Type B pancreatic cell (in vitro differentiated cells): ENCODE results near the gene LILRA1. TPM values are rescaled to one million over a fixed set of nuclear protein-coding genes. Genes with fewer than 3 reads are reported as not detected.
"Not testable (repeated sequence)": the region's sequence is repeated elsewhere in the genome, so short reads cannot be mapped to it uniquely, and the experiment has no call there.

Source experiments
- DNase-seq: peaks from one replicate; pipeline ENCODE4 v3.0.0; 2021; ENCODE audit warnings: mixed read lengths; ENCODE audit not compliant: unreplicated experiment; ENCODE audit errors: extremely low spot score
- H3K27ac Mint-ChIP-seq: 2 replicates; pipeline ENCODE4 v1.8.0; 2021; ENCODE audit warnings: mild to moderate bottlenecking, mixed read lengths
- H3K27me3 Mint-ChIP-seq: 2 replicates; pipeline ENCODE4 v1.8.0; 2021; ENCODE audit warnings: mixed read lengths
- H3K36me3 Mint-ChIP-seq: 2 replicates; pipeline ENCODE4 v1.8.0; 2021; ENCODE audit warnings: mixed read lengths
- H3K4me1 Mint-ChIP-seq: one replicate; pipeline ENCODE4 v1.8.0; 2021; ENCODE audit warnings: mixed read lengths; ENCODE audit not compliant: unreplicated experiment
- H3K4me3 Mint-ChIP-seq: 2 replicates; pipeline ENCODE4 v1.8.0; 2021; ENCODE audit warnings: mild to moderate bottlenecking, mixed read lengths
- H3K9me3 Mint-ChIP-seq: 2 replicates; pipeline ENCODE4 v1.8.0; 2021; ENCODE audit warnings: mixed read lengths
- CTCF ChIP-seq: fragments of 200-600 bp; sonication (generic); conservative IDR thresholded peaks from 2 replicates; pipeline ENCODE4 v1.5.0; 2021; ENCODE audit warnings: antibody characterized with exemption, mild to moderate bottlenecking
- total RNA-seq: library from RNA; stranded (reverse); gene quantifications from 2 replicates; pipeline ENCODE4 v1.2.1, GENCODE V29; 2021; ENCODE audit warnings: low replicate concordance

LILRA1 gene
- total RNA-seq, 1 donor from 2014 or later: not detected

- no peak for DNase-seq
- no peaks in the 10 kb centered on the region for H3K27me3 Mint-ChIP-seq
- no peaks in the 10 kb centered on the region for H3K4me1 Mint-ChIP-seq
- H3K36me3 Mint-ChIP-seq: no peaks in the 10 kb centered on the region
- no peak for TF ChIP-seq CTCF
- peaks cover 10% of the 10 kb centered on the region for H3K9me3 Mint-ChIP-seq
- H3K4me3 Mint-ChIP-seq: no peak overlapping the region
- H3K27ac Mint-ChIP-seq: no peak overlapping the region
These were observed 29.0 kb downstream of the LILRA1 start for GRCh38 chr19:54622431-54622830.

DNA sequence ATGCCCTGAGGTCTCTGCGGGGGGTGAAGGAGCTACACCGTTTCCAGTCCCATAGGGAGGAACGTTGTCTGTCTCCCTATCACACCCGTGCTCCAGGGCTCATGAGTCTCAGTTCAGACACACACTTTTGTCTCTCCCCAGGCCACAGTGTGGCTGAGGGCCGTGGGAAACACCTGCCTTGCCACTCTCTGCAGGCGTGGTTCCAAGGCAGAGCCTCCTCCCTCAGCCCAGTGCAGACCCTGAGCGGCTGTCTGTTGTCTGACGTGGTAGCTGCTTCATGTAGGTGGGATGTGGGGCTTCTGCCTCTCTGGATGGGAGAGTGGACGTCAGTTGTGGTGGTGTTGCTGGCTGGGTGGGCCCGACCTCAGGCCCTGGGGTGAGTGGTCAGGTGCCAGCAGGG, 30.8 kb downstream of the LILRA1 start:
- not testable (repeated sequence) for H3K36me3 Mint-ChIP-seq, H3K4me3 Mint-ChIP-seq, H3K27me3 Mint-ChIP-seq, H3K27ac Mint-ChIP-seq, DNase-seq, H3K4me1 Mint-ChIP-seq
- peaks cover 10% of the 10 kb centered on the region for H3K9me3 Mint-ChIP-seq

- H3K4me1 Mint-ChIP-seq, H3K4me3 Mint-ChIP-seq, H3K36me3 Mint-ChIP-seq, H3K27me3 Mint-ChIP-seq, DNase-seq, H3K27ac Mint-ChIP-seq: not testable (repeated sequence)
- peaks cover 10% of the 10 kb centered on the region for H3K9me3 Mint-ChIP-seq
These were observed 31.7 kb downstream of the LILRA1 start for GRCh38 chr19:54624934-54625730.

- Mint-ChIP-seq H3K27me3 (no peaks in the 10 kb centered on the region), H3K27ac (no peak overlapping the region), H3K9me3 (peaks cover 10% of the 10 kb centered on the region), H3K4me1 (no peaks in the 10 kb centered on the region), H3K4me3 (no peak overlapping the region), H3K36me3 (no peaks in the 10 kb centered on the region)
- DNase-seq: no peak
- no peak for TF ChIP-seq CTCF
These were observed 33.3 kb downstream of the LILRA1 start for GRCh38 chr19:54626757-54627156.

DNA sequence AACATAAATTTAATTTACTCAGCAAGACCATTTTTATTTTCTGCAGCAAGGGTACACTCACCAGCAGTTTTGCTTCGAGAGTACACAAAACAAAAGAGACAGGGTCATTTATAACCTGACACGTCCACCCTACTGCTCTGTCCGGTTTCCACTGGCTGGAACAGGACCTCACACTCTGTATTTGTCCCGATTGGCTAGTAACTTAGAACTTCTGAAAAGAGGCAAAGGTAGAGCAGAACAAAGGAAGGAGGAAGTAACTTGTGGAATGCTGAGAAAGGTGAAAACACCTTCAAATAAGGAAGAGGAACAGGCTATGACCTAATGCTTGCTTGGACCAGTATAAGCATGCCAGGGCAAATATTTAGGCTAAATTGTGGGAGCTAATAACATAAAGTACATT, 34.5 kb downstream of the LILRA1 start:
- H3K36me3 Mint-ChIP-seq, DNase-seq, H3K4me3 Mint-ChIP-seq, H3K27ac Mint-ChIP-seq, H3K27me3 Mint-ChIP-seq, H3K4me1 Mint-ChIP-seq: not testable (repeated sequence)
- H3K9me3 Mint-ChIP-seq: peaks cover 10% of the 10 kb centered on the region

GRCh38 chr19:54630262-54630661, 36.8 kb downstream of the LILRA1 start, which contains the start of gene LILRB1:
Gene LILRB1 (plus strand): TSS chr19:54630484. CDS start chr19:54631074, 590 bp downstream.
- not testable (repeated sequence) for H3K27me3 Mint-ChIP-seq, H3K27ac Mint-ChIP-seq, H3K4me3 Mint-ChIP-seq, H3K4me1 Mint-ChIP-seq, DNase-seq, H3K36me3 Mint-ChIP-seq
- H3K9me3 Mint-ChIP-seq: peaks cover 10% of the 10 kb centered on the region

DNA sequence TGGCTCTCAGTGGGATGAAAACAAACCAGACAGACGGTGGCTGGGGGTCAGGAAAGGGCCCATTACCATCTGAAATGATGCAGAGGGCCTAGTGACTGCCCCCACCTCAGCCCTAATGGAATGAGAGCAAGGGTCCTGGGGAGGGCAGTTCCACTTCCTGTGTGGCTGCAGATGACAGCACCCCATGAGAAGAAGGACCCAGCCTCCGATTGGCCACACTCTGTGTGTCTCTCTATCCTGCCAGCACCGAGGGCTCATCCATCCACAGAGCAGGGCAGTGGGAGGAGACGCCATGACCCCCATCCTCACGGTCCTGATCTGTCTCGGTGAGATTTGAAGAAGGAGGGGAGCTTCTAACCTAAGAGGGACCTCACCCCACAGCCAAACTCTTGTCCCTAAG, 37.4 kb downstream of the LILRA1 start:
- no peaks in the 10 kb centered on the region for H3K36me3 Mint-ChIP-seq
- TF ChIP-seq CTCF: no peak
- no peaks in the 10 kb centered on the region for H3K27me3 Mint-ChIP-seq
- DNase-seq: no peak
- H3K4me3 Mint-ChIP-seq: no peak overlapping the region
- H3K9me3 Mint-ChIP-seq: peaks cover 10% of the 10 kb centered on the region
- no peaks in the 10 kb centered on the region for H3K4me1 Mint-ChIP-seq
- no peak overlapping the region for H3K27ac Mint-ChIP-seq

DNA sequence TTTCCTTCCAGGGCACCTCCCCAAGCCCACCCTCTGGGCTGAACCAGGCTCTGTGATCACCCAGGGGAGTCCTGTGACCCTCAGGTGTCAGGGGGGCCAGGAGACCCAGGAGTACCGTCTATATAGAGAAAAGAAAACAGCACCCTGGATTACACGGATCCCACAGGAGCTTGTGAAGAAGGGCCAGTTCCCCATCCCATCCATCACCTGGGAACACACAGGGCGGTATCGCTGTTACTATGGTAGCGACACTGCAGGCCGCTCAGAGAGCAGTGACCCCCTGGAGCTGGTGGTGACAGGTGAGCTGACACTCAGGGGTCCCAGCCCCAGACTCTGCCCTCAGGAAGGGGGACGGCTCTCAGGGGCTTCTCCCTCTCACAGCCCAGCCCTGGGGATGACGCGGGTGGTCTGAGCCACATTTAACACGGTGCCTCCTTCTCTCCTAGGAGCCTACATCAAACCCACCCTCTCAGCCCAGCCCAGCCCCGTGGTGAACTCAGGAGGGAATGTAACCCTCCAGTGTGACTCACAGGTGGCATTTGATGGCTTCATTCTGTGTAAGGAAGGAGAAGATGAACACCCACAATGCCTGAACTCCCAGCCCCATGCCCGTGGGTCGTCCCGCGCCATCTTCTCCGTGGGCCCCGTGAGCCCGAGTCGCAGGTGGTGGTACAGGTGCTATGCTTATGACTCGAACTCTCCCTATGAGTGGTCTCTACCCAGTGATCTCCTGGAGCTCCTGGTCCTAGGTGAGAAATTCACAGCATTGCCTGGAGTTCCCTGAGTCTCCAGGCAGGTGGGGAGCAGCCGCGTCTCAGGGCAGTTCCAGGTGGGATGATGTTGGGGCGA, 38.3 kb downstream of the LILRA1 start:
- H3K27me3 Mint-ChIP-seq, H3K4me3 Mint-ChIP-seq, H3K27ac Mint-ChIP-seq, H3K4me1 Mint-ChIP-seq, H3K9me3 Mint-ChIP-seq, H3K36me3 Mint-ChIP-seq, DNase-seq: not testable (repeated sequence)

DNA sequence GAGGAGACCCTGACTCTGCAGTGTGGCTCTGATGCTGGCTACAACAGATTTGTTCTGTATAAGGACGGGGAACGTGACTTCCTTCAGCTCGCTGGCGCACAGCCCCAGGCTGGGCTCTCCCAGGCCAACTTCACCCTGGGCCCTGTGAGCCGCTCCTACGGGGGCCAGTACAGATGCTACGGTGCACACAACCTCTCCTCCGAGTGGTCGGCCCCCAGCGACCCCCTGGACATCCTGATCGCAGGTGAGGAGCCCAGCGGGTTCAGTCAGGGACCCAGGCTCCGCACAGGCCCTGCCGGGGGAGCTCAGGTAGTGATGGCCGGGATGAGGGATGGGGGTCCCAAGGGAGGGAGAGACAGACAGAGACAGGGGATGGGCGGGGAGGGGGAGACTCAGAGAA, 39.1 kb downstream of the LILRA1 start:
- H3K27me3 Mint-ChIP-seq, H3K9me3 Mint-ChIP-seq, H3K27ac Mint-ChIP-seq, H3K4me3 Mint-ChIP-seq, H3K4me1 Mint-ChIP-seq, DNase-seq, H3K36me3 Mint-ChIP-seq: not testable (repeated sequence)
